Testis (tissue), 3 donors: Measurements from ENCODE around the gene SLC16A8. TPM values are rescaled to one million over a fixed set of nuclear protein-coding genes. Genes with fewer than 3 reads are reported as not detected.

Experiments used
- DNase-seq: peaks from one replicate; pipeline ENCODE4 v3.0.0-alpha.2; 2019
- H3K27ac ChIP-seq, 2 donors: fragments of 200-600 bp; sonication (generic); one replicate each; pipeline ENCODE4 v1.5.1; 2019
- H3K27me3 ChIP-seq: fragments of 200-600 bp; sonication (generic); one replicate; pipeline ENCODE4 v1.5.1; 2019
- H3K36me3 ChIP-seq: fragments of 200-600 bp; sonication (generic); one replicate; pipeline ENCODE4 v1.5.1; 2017; ENCODE audit warnings: low read depth; ENCODE audit errors: missing control alignments
- H3K4me1 ChIP-seq: fragments of 200-600 bp; sonication (generic); one replicate; pipeline ENCODE4 v1.5.1; 2019
- H3K4me3 ChIP-seq, 2 donors: fragments of 200-600 bp; sonication (generic); one replicate each; pipeline ENCODE4 v1.5.1; 2017 to 2019
- H3K9me3 ChIP-seq: fragments of 200-600 bp; sonication (generic); one replicate; pipeline ENCODE4 v1.5.1; 2017
- CTCF ChIP-seq, 3 experiments: fragments of 450-650 bp in 2 of 3; fragments of 200-600 bp in 1 of 3; sonication (generic) in 1 of 3; IDR thresholded peaks; one replicate each; pipeline ENCODE4 v1.5.1; 2016 to 2019; ENCODE audit warnings: antibody characterized with exemption in 3 of 3, mild to moderate bottlenecking in 2 of 3, moderate library complexity in 1 of 3
- POLR2A ChIP-seq: fragments of 450-650 bp; IDR thresholded peaks from one replicate; pipeline ENCODE4 v1.6.1; 2017; ENCODE audit warnings: antibody characterized with exemption, mild to moderate bottlenecking, moderate library complexity
- WGBS, 2 donors: methylation state at CpG; one replicate each; pipeline ENCODE4 v1.1.5; 2018; 5-methylcytosine and 5-hydroxymethylcytosine counted together
- intact Hi-C: fragments of 100-400 bp; cut with DNase I; formaldehyde crosslinking; loops from one replicate; pipeline ENCODE4 v1.15.1; 2023; ENCODE audit warnings: low total_unique reads
- polyA plus RNA-seq: library from polyadenylated mRNA; stranded (reverse); fragments of 350-450 nt; fragmentation: Illumina TruSeq; extraction: RNeasy Lipid Tissue Mini Kit (QIAGEN cat#74804); gene quantifications from one replicate; pipeline ENCODE4 v1.2.3, GENCODE V29; 2014; ENCODE audit warnings: low read depth, low replicate concordance; ENCODE audit not compliant: insufficient read depth
- total RNA-seq, 2 donors: library from RNA; depleted of rRNA; stranded (reverse); fragments of >200 nt; gene quantifications; one replicate each; pipeline ENCODE4 v1.2.3, GENCODE V29; 2016

Gene SLC16A8
- total and polyA plus RNA-seq, 3 donors from 2014 or later: 1.6 to 2.4 (median 2.0) TPM

GRCh38 chr22:38033522-38034277 lies 50.3 kb downstream of the SLC16A8 start:
- H3K27ac ChIP-seq: peak overlapping the region in 1 of 2 donors; percentile 62
- WGBS, 2 donors: 71 to 73% methylated on average over 9 to 19 of the region's 27 CpGs
- no peak overlapping the region for H3K4me3 ChIP-seq
- no peak for DNase-seq
- no peaks in the 10 kb centered on the region for H3K27me3 ChIP-seq
- intact Hi-C loops: no loop called here
- H3K9me3 ChIP-seq: no peaks in the 10 kb centered on the region
- TF ChIP-seq POLR2A: no peak
- no peak for TF ChIP-seq CTCF (IDR thresholded peaks at IDR 0.05)
- no peaks in the 10 kb centered on the region for H3K36me3 ChIP-seq
- H3K4me1 ChIP-seq: peaks cover 51% of the 10 kb centered on the region

GRCh38 chr22:38032681-38033521 lies 51.1 kb downstream of the SLC16A8 start:
- H3K4me3 ChIP-seq: no peak overlapping the region
- 90 to 91% methylated on average over 12 to 19 of the region's 19 CpGs for WGBS, 2 donors
- peak overlapping the region in 1 of 2 donors; percentile 62 for H3K27ac ChIP-seq
- H3K27me3 ChIP-seq: no peaks in the 10 kb centered on the region
- H3K4me1 ChIP-seq: peaks cover 45% of the 10 kb centered on the region
- no peaks in the 10 kb centered on the region for H3K9me3 ChIP-seq
- H3K36me3 ChIP-seq: no peaks in the 10 kb centered on the region
- no peak for DNase-seq
- intact Hi-C loops: no loop called here
- TF ChIP-seq CTCF (IDR thresholded peaks at IDR 0.05) (no peak), POLR2A (no peak)

GRCh38 chr22:38031491-38031890 lies 52.5 kb downstream of the SLC16A8 start:
- Histone ChIP-seq H3K36me3 (no peaks in the 10 kb centered on the region), H3K9me3 (no peaks in the 10 kb centered on the region), H3K4me3 (no peak overlapping the region), H3K27me3 (no peaks in the 10 kb centered on the region), H3K27ac (no peak overlapping the region), H3K4me1 (peaks cover 34% of the 10 kb centered on the region)
- TF ChIP-seq POLR2A: no peak
- TF ChIP-seq CTCF (IDR thresholded peaks at IDR 0.05): no peak
- 91 to 94% methylated on average over 11 to 12 of the region's 12 CpGs for WGBS, 2 donors
- no peak for DNase-seq
- intact Hi-C loops: no loop called here

- intact Hi-C loops: no loop called here
- WGBS, 2 donors: 58% methylated on average over 11 to 16 of the region's 16 CpGs
- H3K36me3 ChIP-seq: no peaks in the 10 kb centered on the region
- no peaks in the 10 kb centered on the region for H3K27me3 ChIP-seq
- peaks cover 29% of the 10 kb centered on the region for H3K4me1 ChIP-seq
- peak overlapping the region in 1 of 2 donors; percentile 45 for H3K27ac ChIP-seq
- H3K4me3 ChIP-seq: no peak overlapping the region
- TF ChIP-seq CTCF (IDR thresholded peaks at IDR 0.05) (no peak), POLR2A (no peak)
- H3K9me3 ChIP-seq: no peaks in the 10 kb centered on the region
- no peak for DNase-seq
These were observed 53.5 kb downstream of the SLC16A8 start for GRCh38 chr22:38030311-38031133.
